GM19463 (cell line): ENCODE results near the gene AGAP2.

Source experiments
- ATAC-seq: cut with Tn5 transposase; IDR thresholded peaks from one replicate; pipeline ENCODE4 v1.9.1; 2021; ENCODE audit warnings: mild to moderate bottlenecking, moderate library complexity; ENCODE audit not compliant: unreplicated experiment

AGAP2 gene

DNA sequence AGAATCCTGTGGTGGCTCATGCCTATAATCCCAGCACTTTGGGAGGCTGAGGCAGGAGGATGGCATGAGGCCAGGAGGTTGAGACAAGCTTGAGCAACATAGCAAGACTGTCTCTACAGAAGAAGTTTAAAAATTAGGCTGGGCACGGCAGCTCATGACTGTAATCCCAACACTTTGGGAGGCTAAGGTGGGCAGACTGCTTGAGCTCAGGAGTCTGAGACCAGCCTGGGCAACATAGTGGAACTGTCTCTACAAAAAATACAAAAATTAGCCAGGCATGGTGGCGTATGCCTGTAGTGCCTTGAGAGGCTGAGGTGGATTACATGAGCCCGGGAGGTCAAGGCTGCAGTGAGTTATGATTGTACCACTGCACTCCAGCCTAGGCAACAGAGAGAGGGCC, 29.3 kb upstream of the AGAP2 start:
- no peak for ATAC-seq

GRCh38 chr12:57767305-57767698, 28.8 kb upstream of the AGAP2 start:
- no peak for ATAC-seq

DNA sequence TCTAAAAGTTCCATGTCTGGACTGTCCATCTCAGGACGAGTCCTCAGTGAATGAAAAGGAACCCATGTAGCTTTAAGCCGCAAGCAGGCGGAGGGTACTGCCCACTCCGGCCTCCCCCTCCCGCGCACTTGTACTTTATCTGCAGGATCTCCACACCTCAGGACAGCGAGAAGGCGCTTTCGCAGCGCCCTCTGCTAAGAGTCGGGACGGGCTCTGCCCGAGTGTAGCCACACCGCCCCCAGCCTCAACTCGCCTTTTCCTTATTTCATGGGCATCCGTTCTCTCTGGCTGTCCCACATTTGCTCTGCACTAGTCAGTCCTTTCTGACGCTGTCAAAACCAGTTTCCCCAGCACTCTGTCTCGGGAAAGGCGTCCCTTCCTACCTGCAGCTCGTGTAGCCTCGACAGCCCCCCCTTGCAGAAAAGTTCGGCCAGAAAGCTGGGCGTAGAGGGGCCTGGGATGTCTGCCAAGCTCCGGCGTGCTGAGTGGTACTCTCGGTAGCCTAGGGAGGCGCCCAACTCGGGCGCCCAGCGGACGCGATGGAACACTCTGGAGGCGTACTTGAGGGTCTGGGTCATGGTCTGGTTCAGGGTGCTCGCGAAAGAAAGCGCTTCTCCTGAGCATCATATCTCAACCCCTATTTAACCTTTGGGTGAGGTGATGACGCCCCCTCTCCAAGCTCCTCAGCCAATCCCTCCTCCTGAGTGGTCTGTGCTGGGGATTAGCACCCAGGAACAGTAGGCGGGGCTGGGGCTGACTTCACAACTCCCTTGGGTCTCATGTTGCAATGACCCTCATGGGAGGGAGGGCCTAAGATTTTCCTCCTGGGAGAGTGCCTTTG, 28.1 kb upstream of the AGAP2 start, which contains the start of gene CYP27B1:
CYP27B1 (minus strand) TSS at position 615 of the 841 bp plus-strand sequence; CDS start at position 578, 37 bp downstream.
- ATAC-seq = no peak

DNA sequence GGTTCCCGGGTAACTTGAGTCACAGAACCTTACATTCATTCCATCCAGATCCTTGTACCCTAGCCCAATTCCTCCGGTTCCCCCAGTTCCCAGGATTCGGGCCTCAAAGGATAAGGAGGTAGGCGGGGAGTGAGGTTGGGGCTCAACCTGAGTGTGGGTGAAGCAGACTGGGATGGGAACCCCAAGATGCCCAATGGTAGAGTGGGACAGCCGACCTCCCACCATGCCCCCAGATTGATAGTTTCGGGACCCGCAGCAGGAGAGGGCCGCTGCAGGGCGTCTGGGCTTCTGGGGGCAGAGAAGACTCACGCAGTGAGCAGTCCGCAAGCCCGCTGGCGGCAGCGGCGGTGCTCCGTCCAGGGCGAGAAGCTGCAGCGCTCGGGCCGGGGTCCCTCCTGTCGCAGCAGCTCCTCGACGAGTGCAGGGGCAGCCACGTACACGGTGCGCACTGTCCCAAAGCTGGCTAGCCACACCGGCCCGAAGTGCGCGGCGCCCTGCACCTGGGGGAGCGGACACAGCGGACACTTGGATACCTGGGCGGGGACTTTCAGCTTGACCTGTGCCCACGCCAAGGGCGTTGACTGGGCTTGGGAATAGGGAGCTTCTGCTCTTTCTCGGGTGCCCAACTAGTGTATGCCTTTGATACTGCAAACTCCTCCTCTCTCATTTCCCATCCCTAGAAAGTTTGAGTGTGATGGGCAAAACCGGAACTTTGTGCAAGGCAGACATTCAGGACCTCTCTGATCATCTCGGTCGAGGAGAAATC, 27.3 kb upstream of the AGAP2 start:
- peak; percentile 12 for ATAC-seq

- ATAC-seq = peak; percentile 60
These were observed 26.6 kb upstream of the AGAP2 start for GRCh38 chr12:57765003-57765697.

GRCh38 chr12:57764662-57765002, 26.1 kb upstream of the AGAP2 start:
- peak; percentile 7 for ATAC-seq

GRCh38 chr12:57763881-57764661, 25.5 kb upstream of the AGAP2 start:
- no peak for ATAC-seq

DNA sequence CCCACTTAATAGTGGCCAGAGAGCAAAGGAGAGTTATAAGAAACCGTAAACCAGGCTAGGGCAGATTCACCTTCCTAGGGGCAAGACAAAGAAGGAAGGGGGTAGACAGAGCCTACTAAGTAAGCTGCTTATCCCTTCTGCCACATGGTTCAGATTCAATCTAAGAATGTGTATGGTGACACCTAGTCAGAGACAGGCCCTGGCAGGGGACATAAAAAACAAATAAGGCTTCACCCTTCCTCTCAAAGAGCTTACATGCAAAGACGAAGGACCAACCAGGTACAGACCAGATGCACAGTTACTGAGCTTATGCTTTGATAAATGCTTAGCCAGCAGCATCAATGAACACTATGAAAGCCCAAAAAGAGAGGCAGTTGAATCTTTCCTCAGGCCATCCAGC, 23.9 kb upstream of the AGAP2 start:
- no peak for ATAC-seq

DNA sequence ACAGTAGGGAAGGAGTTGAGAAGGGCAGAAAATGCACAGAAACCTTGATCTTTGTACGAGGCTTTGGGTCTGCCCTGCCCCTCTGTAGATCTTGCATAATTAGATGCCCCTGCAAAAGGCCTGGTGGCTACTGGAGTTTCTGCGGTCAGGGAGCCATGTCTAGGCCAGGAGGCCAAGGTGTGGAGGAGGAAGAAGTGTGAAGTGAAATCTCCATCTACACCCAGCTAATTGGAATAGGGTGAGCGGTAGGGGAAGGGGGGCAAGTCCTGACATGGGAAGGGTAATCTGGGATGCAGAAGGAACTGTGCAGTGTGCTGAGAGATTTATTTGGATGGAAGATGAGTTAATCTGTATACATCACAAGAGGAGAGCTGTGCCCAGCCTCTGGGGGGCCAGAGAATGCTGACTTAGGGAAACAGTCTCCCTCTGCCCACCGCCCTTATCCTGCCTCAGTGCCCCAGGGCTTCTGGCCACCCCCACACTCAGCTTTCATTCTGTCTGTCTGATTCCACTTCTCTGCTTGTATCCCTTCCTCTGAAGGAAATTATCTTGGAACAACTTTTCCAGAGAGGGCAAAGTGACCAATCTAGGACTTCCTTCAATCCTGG, 23.0 kb upstream of the AGAP2 start:
- no peak for ATAC-seq

- ATAC-seq = no peak
These were observed 21.9 kb upstream of the AGAP2 start for GRCh38 chr12:57760347-57760982.

DNA sequence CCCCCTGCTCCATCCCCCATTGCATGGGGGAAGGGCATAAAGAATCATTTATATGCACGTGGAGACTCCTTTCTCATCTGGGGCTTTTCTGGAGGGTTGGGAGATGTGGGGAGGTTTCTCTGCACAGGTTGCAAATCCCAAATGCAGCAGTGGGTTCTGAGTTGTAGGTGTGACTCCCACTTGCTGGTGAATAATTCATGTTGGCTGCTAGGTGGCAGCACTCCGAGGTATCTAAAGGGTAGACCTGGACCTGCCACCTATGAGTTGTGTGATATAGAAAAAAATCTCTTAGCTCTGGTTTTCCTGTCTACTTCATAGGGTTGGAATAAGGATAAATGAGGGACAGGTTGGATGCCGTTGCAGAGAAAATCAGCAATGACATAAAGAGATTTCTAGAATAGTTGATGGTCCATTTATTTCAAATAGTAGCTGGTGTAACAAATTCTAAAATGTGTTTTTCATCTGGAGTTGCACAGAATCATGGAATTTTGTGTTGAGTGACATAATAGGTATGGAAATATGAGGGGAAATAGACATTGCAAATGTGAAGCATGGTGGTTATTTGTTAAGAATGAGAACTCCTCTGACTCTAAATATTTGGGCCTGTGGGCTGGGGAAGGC, 20.9 kb upstream of the AGAP2 start:
- ATAC-seq = no peak

GRCh38 chr12:57758552-57759359, 20.2 kb upstream of the AGAP2 start:
- no peak for ATAC-seq

DNA sequence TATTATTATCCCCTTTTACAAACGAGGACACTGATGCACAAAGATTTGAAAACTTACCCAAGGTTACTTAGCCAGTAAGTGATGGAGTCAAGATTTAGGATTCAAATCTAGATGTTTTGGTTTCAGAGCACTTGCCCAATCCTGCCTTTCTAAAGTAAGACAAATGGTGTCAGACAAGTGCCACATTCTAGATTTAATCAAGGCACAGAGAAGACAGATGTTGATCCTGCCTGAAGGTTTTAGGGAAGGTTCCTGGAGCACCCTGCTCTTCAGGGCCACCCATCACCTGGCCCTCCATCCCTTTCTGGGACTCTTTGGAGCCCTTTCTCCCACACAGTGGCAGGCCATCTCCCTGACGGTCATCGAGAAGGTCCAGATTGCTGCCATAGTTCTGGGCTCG, 19.2 kb upstream of the AGAP2 start:
- ATAC-seq = no peak

DNA sequence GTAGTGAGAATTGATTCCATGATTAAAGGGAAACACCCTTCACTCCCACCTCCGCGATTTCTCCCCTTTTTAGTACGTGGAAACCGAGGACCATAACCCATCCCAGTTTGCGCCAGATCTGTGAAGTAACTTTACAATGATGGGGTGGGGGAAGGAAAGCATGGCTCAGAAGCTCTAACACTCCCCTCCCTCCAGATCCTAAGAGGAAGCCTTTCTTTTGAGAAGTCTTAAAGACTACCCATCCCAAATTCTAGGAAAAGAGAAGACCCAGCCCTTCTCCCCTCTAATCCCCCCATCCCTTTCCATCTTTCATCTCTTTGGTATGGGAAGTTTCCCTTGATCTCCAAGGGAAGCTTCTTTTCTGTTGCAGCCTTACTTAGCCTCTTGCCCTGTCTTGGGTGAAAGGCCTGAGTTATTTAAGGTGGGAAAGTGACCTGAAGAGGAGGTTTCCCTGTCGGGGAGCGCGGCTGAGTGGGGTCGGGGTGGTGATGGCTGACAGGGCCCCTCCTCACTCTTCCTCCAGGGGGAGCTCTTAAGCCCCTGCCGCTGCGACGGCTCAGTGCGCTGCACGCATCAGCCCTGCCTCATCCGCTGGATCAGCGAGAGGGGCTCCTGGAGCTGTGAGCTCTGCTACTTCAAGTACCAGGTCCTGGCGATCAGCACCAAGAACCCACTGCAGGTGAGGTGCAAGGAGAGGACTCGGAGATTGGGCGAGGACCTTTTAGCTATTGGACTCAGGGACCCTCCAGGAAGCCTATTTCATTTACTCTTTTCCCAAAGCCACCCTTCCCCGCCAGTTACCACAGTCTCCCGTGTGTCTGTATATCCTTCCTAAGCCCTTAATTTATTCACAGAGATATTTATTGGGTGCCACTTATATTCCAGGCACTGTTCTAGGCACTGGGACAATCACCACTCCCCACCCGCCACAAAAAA, 18.1 kb upstream of the AGAP2 start:
- peak; percentile 26 for ATAC-seq

- no peak for ATAC-seq
These were observed 17.2 kb upstream of the AGAP2 start for GRCh38 chr12:57755454-57756372.

- ATAC-seq = no peak
These were observed 16.6 kb upstream of the AGAP2 start for GRCh38 chr12:57755194-57755453.
